ENCODE measurements around the gene SLC51B.
"Not testable (repeated sequence)": the region's sequence is repeated elsewhere in the genome, so short reads cannot be mapped to it uniquely, and the experiment has no call there.

Gene SLC51B

DNA sequence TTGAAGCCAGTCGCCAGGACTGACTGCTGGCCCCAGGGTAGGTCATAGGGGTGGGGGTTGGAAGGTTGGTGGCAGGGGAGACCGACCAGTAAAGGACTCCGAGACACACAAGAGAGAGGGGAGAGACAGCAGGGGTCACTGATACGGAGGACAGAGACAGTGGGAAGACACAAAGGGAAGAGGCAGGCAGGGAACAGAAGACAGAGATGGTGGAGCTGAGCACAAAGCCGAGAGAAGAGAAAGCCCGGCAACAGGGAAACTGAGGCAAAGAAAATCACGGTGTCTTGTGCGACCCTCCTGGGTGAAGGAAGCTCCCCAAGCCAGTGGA, 22.1 kb downstream of the SLC51B start:
- DNase-seq: no peak

DNA sequence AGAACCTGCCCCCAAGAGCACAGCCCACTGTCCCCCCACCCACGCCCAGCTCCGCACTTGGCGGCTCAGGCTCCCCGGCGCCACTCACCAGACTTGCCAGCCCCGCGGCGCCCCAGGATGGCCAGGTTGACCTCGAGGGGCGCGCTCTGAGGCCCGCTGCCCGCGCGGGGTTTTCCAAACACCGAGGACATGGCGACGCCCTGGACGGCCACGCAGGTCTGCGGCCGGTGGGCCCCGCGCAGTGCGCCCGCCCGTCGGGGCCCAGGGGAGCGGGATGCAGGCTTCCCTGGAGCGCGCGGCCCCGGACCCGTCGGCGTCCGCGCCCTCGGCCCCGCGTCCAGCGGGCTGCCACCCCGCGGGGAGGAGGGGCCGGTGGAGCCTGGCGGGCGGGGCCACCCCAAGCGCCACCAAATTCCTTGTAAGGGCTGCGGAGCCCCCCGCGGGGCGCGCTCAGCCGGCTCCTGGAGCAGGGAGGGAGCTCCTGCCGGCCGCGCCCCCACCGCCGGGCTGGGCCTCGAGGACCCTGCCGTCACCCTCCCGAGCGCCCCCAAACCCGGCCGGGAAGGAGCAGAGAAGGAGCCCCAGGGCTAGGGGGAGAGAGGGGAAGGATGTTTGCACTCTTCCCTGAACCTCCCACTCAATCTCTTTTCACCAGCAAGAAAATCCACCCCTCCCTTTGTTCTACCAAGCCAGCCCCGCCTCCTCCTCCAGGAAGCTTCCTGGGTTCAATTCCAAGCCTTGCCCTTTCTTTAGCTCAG, 22.6 kb downstream of the SLC51B start, which contains the start of gene RASL12:
Gene RASL12, minus strand, starts transcription at position 347 of the 758 bp plus-strand sequence. Its CDS starts 156 bp downstream, at position 191.
- DNase-seq: no peak

DNA sequence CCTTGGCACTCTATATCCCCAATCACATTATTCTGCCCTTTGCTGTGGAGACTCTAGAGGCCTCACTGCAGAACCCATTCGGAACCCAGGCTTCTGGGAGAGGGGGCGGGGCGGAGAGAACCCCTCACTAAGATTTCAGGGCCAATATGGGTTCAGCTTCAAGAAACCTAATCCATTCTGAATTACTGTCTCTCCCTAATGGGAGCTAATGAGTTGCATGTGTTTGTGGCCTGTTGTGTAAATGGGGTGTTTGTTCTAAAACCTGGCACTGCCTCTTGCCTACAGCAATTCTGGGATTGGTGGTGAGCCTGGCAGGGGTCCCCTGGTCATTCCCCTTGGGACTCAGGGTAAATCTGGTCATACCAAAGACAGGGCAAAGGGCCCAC, 23.2 kb downstream of the SLC51B start:
- no peak for DNase-seq

DNA sequence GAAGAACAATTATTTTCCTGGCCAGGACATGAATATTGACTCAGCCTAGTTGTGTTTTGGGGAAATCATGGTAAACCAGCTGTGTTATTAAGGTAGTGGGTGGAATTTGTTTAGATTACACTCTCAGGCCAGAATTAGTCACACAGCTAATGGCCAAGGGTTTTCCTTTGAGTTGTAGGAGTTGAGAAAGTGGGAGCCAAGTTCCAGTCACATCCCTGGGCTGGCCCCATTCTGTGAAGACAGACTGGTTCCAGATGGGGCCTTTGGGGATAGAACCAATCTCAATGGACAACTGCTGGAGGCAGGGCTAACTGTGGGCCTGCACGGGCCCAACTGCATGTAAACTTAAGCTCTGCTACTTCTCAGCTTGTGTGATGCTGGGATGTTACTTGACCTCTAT, 24.0 kb downstream of the SLC51B start:
- no peak for DNase-seq

DNA sequence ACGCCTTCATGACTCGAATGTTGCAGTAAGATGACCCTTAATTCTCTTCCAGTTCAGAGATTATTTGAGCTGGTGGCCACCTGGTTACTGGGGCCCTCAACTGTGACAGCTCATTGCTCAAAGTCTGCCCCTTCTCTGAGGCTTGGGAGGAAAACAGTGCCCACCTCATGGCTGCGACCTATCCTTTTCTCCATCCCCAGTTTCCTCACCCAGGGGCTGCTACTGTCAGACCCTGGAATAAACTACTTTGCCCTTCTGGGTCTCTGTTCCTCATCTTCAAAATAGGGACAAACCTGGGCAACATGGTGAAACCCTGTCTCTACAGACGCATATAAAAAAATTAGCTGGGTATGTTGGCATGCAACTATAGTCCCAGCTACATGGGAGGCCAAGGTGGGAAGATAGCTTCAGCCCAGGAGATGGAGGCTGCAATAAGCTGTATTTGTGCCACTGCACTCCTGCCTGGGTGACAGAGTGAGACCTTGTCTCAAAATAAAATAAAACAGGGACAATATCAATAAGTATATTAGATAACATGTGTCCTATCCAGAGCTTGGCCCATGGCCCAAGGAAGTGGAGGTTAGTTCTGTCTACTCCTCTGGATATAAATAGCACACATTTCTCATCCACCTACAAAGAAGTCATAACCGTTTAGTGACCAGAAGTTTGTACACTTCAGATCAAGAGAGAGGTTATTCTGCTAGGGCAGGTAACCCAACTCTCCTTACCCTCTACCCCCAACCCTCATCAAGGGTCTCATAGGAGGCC, 24.8 kb downstream of the SLC51B start:
- DNase-seq: no peak

DNA sequence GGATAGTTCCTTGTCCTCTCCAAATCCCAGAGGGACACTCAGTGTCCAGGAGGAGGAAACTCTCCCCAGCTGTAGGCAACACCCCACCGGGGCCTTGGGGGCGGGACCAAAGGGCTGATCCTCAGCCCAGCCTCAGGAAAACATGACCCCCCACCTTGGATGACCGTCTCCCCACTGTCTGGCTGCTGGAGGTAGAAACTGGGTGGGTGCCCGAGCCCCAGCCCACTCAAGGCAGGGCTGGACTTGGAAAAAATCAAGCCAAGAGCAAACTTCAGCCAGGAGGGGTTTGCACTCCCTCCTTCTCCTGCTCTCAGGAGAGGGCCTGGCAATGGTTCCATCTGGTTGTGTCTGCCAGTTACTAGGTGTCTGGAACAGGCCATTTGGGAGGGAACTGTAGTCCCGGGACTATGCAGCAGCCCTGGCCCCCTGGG, 26.2 kb downstream of the SLC51B start:
- no peak for DNase-seq

DNA sequence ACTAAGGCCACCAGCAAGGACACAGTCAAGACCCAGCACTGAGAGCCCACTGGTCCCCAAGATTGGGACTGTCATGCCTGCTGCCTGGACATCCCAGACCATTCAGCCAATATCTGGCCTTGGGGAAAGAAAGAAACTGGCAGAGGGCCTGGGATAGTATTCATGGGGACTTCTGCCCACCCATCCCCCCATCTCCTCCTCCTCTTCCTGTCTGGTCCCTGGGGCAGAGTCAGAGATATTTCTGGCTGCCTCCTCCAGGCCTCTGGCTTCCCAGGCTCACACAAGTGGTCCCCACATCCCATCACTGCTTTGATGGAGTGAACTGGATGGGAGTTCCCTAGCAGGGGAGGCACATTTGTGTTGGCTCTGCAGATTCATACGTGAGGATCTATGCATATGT, 26.8 kb downstream of the SLC51B start:
- DNase-seq: no peak

DNA sequence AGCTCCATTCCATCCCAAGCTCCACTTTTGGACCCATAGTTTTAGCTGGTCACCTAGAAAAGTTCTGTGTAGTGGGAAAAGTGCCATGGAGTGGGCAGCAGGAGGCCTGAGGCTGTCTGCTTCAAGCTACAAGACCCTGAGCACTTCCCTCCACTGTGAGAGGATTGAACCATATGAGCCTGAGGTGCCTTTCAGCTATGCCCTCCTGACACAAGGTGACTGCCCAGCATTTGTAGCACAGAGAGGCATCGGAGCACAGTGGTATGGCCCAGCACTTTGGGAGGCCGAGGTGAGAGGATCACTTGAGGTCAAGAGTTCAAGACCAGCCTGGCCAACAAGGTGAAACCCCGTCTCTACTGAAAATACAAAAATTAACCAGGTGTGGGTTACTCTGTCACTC, 27.4 kb downstream of the SLC51B start:
- no peak for DNase-seq

DNA sequence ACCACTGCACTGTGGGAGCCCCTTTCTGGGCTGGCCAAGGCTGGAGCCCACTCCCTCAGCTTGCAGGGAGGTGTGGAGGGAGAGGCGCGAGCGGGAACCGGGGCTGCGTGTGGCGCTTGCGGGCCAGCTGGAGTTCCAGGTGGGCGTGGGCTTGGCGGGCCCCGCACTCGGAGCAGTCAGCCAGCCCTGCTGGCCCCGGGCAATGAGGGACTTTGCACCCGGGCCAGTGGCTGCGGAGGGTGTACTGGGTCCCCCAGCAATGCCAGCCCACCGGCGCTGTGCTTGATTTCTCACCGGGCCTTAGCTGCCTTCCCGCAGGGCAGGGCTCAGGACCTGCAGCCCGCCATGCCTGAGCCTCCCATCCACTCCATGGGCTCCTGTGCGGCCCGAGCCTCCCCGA, 29.8 kb downstream of the SLC51B start:
- not testable (repeated sequence) for DNase-seq

DNA sequence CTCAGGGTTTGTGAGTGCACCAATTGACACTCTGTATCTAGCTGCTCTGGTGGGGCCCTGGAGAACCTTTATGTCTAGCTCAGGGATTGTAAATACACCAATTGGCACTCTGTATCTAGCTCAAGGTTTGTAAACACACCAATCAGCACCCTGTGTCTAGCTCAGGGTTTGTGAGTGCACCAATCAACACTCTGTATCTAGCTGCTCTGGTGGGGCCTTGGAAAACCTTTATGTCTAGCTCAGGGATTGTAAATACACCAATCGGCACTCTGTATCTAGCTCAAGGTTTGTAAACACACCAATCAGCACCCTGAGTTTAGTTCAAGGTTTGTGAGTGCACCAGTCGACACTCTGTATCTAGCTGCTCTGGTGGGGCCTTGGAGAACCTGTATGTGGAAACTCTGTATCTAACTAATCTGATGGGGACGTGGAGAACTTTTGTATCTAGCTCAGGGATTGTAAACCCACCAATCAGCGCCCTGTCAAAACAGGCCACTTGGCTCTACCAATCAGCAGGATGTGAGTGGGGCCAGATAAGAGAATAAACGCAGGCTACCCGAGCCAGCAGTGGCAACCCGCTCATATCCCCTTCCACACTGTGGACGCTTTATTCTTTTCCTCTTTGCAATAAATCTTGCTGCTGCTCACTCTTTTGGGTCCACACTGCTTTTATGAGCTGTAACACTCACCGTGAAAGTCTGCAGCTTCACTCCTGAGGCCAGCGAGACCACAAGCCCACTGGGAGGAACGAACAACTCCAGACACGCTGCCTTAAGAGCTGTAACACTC, 30.6 kb downstream of the SLC51B start:
- DNase-seq: not testable (repeated sequence)

DNA sequence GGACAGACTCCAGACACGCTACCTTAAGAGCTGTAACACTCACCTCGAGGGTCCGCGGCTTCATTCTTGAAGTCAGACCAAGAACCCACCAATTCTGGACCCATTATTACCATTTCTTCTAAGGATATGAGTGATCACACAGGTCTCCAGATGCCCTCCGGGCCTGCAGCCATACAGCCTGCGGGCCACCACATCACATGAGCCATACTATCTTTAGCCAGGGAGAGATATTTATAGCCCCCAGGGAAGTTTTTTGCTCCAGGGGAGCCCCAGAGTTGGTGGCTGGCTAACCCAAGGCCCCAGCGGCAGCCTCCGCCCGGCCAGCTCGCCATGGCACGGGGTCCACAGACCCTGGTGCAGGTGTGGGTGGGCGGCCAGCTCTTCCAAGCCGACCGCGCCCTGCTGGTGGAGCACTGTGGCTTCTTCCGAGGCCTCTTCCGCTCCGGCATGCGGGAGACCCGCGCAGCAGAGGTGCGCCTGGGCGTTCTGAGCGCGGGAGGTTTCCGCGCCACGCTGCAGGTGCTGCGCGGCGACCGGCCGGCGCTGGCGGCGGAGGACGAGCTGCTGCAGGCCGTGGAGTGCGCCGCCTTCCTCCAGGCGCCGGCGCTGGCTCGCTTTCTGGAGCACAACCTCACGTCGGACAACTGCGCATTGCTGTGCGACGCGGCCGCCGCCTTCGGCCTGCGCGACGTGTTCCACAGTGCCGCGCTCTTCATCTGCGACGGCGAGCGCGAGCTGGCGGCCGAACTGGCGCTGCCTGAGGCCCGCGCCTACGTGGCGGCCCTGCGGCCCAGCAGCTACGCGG, 31.5 kb downstream of the SLC51B start, which contains the start of gene KBTBD13:
Gene KBTBD13, plus strand, starts transcription at position 261 of the 805 bp plus-strand sequence. Its CDS starts 70 bp downstream, at position 331.
- DNase-seq: no peak

DNA sequence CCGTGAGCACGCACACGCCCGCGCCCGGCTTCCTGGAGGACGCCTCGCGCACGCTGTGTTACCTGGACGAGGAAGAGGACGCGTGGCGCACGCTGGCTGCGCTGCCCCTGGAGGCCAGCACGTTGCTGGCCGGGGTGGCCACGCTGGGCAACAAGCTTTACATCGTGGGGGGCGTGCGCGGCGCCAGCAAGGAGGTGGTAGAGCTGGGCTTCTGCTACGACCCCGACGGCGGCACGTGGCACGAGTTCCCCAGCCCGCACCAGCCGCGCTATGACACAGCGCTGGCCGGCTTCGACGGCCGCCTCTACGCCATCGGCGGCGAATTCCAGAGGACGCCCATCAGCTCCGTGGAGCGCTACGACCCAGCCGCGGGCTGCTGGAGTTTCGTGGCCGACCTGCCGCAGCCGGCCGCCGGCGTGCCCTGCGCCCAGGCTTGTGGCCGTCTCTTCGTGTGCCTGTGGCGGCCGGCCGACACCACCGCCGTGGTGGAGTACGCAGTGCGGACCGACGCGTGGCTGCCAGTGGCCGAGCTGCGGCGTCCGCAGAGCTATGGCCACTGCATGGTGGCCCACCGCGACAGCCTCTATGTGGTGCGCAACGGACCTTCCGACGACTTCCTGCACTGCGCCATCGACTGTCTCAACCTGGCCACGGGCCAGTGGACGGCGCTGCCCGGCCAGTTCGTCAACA, 32.2 kb downstream of the SLC51B start:
- no peak for DNase-seq

DNA sequence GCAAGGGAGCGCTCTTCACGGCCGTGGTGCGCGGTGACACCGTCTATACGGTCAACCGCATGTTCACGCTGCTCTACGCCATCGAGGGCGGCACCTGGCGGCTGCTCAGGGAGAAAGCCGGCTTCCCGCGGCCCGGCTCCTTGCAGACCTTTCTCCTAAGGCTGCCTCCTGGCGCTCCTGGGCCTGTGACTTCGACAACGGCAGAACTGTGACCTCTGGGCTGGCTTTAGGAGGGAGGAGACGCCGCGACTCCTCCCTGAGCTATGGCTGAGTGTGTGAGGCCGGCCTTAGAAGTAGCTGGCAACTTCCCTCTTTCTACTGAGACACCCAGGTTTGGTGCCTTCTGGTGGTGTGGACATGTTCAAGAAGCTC, 32.8 kb downstream of the SLC51B start:
- peak; percentile 60 for DNase-seq

DNA sequence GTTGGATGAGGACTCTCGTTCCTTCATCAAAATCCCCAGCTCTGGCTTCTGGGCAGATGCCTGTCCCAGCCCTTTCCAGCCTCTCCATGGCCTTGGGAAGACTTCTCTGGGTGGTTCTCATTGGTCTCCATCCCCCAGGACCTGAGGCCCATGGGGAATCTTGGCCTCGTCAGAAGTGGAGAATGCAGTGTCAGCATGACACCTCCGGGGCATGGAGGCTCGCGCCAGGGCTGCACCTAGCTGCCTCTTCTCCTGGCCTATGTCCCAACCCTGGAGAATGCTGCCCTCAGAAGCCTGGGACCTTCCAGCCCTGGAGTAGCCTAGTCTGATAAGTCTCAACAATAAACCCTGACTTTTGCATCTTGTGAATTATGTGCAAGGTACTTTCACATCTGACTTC, 34.4 kb downstream of the SLC51B start:
- no peak for DNase-seq

DNA sequence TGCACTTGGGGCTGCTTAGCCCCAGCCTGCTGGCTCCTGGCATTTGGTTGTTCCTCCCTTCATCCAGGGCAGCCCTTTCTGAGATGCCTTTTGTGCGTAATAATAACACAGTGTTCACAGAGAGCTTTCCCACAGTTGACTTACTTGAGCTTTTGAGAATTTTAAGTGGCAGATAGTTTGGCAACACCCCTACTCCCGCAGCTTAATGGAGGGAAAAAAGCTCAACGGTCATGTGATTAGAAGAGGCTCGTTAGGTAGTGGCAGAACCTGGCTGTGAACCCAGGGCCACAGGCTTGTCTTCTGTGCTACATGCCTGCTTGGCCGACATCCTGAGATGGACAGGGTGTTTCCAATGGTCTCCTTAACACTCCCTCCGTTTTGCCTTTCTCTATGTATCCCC, 36.1 kb downstream of the SLC51B start:
- no peak for DNase-seq

DNA sequence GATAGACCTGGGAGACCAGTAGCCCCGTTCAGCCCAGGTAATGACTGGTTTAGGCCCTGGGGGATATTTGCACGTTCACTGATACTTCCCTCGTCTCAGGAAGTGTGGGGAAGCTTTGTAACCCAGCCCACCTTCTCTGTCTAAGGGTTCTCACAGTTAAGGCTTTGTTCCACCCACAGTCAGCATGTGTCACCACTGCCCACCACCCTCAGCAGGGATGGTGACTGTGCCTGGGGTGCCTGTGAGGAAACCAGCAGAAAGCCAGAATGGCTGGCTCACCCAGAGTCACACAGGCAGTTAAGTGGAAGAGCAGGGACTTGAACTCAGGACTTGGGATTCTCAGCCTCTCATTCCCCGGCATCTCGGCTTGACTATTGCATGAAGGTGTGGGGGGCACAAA, 36.6 kb downstream of the SLC51B start:
- peak; percentile 15 for DNase-seq

DNA sequence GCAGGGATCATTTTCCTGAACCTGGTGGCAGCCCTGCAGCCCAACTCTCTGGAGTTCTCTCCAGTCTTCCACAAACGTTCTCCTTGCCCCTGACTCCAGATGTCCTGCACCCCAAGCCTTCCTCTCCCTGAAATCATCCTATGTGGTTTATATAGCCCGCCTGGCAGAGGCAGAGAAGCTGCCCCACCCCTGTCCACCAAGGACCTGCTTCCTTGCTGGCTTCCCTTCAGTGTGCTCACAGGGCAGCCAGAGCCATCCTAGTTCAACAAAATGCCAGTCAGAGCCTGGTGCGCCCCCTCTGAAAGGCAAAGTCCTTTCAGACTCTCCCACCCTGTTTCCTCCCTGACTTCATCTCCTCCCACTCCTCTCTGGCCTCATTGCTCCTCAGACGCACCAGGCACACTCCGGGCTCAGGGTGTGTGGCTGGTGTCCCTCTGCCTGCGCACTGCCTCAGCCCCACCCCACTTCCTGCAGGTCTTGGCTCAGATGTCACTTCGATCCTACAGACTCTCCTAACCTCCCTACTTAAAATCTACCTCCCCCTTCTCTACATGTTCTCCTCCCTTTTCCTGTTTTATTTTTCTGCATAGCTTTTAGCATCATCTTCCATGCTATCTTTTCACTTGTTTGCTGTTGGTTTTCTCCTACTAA, 37.2 kb downstream of the SLC51B start:
- DNase-seq: no peak

DNA sequence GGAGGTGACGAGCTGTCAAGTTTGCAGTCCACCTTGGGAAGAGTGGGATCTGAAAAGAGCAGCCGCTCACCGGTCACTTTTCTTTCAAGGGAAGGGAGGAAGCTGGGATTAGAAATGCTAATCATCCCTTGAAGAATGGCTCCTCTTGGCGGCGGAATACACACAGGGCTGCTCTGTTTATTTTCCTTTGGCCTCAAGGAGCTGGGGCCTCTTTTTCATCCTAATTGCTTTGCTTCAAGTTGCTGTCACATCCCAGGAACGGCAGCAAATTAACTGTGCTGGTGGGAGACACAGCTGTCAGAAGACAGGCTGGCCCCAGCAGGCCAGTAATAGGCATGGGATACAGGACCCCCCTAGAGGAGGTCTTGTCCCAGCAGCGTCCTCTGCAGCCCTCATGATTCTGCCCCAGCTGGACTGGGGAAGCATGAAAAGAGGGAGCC, 38.1 kb downstream of the SLC51B start:
- DNase-seq: no peak

DNA sequence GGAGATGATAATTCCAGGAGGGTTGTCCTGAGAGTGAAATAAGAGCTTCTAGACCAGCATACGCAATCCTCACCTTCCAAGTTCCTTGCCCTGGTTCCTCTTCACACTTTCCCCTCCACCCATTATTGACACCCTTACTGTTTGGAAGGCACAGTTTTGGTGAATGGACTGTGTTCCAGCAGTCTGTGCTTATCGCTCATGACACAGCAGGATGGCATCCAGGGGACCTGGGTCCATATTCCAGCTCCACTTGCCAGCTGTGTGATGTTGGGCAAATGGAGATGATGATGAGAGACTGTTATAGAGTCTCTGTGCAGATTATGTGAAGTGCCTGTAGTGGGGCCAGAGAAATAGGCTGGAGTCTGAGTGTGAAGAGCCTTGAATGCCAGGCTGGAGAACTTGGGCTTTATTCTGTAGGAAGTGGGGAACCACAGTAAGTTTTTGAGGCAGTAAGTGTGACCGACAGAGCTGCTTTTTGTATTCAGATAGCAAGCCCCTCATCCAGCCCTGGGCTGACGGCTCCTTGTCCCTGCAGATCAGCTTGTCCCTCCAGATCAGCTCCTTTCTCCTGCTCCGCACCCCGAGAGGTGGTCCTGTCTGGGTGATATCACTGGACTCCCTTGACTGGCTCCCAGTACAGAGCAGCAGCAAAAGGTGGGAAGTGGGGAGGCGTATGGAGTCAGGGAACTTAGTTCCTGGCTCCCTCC, 39.5 kb downstream of the SLC51B start:
- no peak for DNase-seq

DNA sequence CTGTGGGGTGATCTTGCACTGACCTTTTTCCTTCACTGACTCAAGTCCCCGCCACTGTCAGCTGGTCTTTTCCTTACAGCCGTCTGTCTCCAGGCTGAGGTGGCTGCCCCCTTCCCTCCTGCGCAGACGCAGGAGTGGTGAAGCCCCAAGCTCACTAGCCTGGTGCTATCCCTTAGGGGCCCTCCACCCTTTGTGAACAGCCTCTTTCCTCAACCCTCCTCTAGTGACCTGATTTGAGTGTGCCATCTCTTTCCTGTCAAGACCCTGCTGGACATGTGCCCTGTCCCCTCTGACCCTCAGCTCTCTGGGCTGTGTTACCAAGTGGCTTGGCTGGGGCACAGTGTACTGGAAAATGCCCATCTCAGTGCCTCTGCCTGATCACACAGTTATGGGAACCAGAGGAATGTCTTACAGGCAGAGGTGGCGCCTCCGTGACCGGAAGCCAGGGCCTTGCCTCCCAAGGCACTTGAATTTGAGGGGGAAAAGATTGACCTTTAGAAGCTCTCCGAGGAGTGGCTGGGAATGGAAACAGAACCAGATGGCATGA, 40.1 kb downstream of the SLC51B start:
- DNase-seq: no peak
